Endothelial cell of umbilical vein (primary cell): ENCODE data around the gene PPFIBP1. TPM values are rescaled to one million over a fixed set of nuclear protein-coding genes. Genes with fewer than 3 reads are reported as not detected.
"Not testable (repeated sequence)": the region's sequence is repeated elsewhere in the genome, so short reads cannot be mapped to it uniquely, and the experiment has no call there.

Source experiments
- BruUV-seq: library from RNA; stranded (reverse); fragments of 400-500 nt; replicated peaks from 2 replicates; lab custom pipeline; 2021; lab: Mats Ljungman, UMichigan
- CTCF ChIA-PET: fragments of 300-600, 350-600 bp; sonication (Branson Sonifier 250); formaldehyde crosslinking; loops from one replicate; lab custom pipeline; 2021; ENCODE audit warnings: antibody characterized with exemption, inconsistent platforms; lab: Charles Lee
- POLR2A ChIA-PET: fragments of 300-600, 350-600 bp; sonication (Branson Sonifier 250); formaldehyde crosslinking; loops from one replicate; lab custom pipeline; 2021; ENCODE audit warnings: antibody characterized with exemption, inconsistent platforms; lab: Charles Lee
- DNase-seq: peaks from one replicate; pipeline ENCODE4 v3.0.0-alpha.2; 2011; ENCODE audit warnings: low read depth, low spot score
- FAIRE-seq: peaks from 2 replicates; lab custom pipeline; 2011; peaks lifted over from hg19 to GRCh38; lab: Jason Lieb, UNC
- H2AFZ ChIP-seq: 2 replicates; pipeline ENCODE4 v1.6.0; 2012; ENCODE audit warnings: low read depth, low read length, control low read depth, inconsistent platforms
- H3K27ac ChIP-seq: 2 replicates; pipeline ENCODE4 v1.5.1; 2011; ENCODE audit warnings: low read depth, mild to moderate bottlenecking, control low read depth, low read length, moderate library complexity; ENCODE audit not compliant: insufficient read depth
- H3K27me3 ChIP-seq, 2 experiments: 2 replicates each; pipeline versions ENCODE4 v1.6.0 to v1.6.1; 2011; ENCODE audit warnings: low read length in 2 of 2, mixed read lengths in 1 of 2; ENCODE audit not compliant: control insufficient read depth in 2 of 2, insufficient read depth in 2 of 2
- H3K36me3 ChIP-seq, 2 experiments: 2 replicates in 1 of 2; 3 replicates in 1 of 2; pipeline ENCODE4 v1.5.1; 2011; ENCODE audit warnings: low read length in 2 of 2, mild to moderate bottlenecking in 1 of 2, moderate library complexity in 1 of 2; ENCODE audit not compliant: control insufficient read depth in 2 of 2, insufficient read depth in 2 of 2; ENCODE audit errors: extremely low read depth in 1 of 2
- H3K4me1 ChIP-seq: 3 replicates; pipeline ENCODE4 v1.5.1; 2011; ENCODE audit warnings: mild to moderate bottlenecking, low read length; ENCODE audit not compliant: control insufficient read depth, insufficient read depth; ENCODE audit errors: extremely low read depth
- H3K4me2 ChIP-seq: 2 replicates; pipeline ENCODE4 v1.6.1; 2011; ENCODE audit warnings: low read length, control low read depth, mixed read lengths; ENCODE audit not compliant: insufficient read depth
- H3K4me3 ChIP-seq, 3 experiments: fragments of 200-600 bp in 1 of 3; sonication (generic), shearing (Covaris generic) in 1 of 3; replicated peaks in 1 of 3; 2 replicates each; pipeline ENCODE4 v1.5.1; 2011 to 2016; ENCODE audit warnings: control low read depth in 3 of 3, low read length in 3 of 3, mild to moderate bottlenecking in 2 of 3, inconsistent platforms in 1 of 3, low read depth in 1 of 3, moderate library complexity in 1 of 3; ENCODE audit not compliant: insufficient read depth in 1 of 3
- H3K79me2 ChIP-seq: 2 replicates; pipeline ENCODE4 v1.6.0; 2012; ENCODE audit warnings: low read length, inconsistent platforms; ENCODE audit not compliant: control insufficient read depth, insufficient read depth
- H3K9ac ChIP-seq: replicated peaks from 2 replicates; pipeline ENCODE3; 2011; ENCODE audit warnings: low read length, control low read depth; ENCODE audit not compliant: insufficient read depth; ENCODE audit errors: extremely low read depth
- H3K9me1 ChIP-seq: replicated peaks from 3 replicates; pipeline ENCODE4 v1.6.0; 2011; ENCODE audit warnings: mild to moderate bottlenecking, low read length; ENCODE audit not compliant: control insufficient read depth, insufficient read depth; ENCODE audit errors: extremely low read depth
- H3K9me3 ChIP-seq: replicated peaks from 2 replicates; pipeline ENCODE4 v1.5.1; 2012; ENCODE audit warnings: low read length, inconsistent platforms; ENCODE audit not compliant: control insufficient read depth, insufficient read depth
- H4K20me1 ChIP-seq: replicated peaks from 2 replicates; pipeline ENCODE3; 2011; ENCODE audit warnings: mild to moderate bottlenecking, low read length; ENCODE audit not compliant: control insufficient read depth, insufficient read depth; ENCODE audit errors: extremely low read depth
- EZH2 ChIP-seq: IDR thresholded peaks from 2 replicates; pipeline ENCODE4 v1.6.1; 2012; ENCODE audit warnings: borderline replicate concordance, low read depth, mild to moderate bottlenecking, moderate library complexity, low read length, inconsistent platforms; ENCODE audit not compliant: severe bottlenecking
- GATA2 ChIP-seq: IDR thresholded peaks from 2 replicates; pipeline ENCODE4 v1.7.0; 2011; ENCODE audit warnings: low read depth, mild to moderate bottlenecking, moderate library complexity, mixed read lengths, low read length; ENCODE audit not compliant: insufficient read length, insufficient read depth
- POLR2A ChIP-seq: IDR thresholded peaks from 2 replicates; pipeline ENCODE4 v1.6.1; 2012; ENCODE audit warnings: low read depth, mild to moderate bottlenecking, control low read depth, low read length
- dilution Hi-C: fragments of 300-500 bp; cut with MboI; formaldehyde crosslinking; loops from one replicate; pipeline ENCODE4 v1.15.0; 2019; ENCODE audit warnings: low sequenced_read_pairs; ENCODE audit not compliant: extremely low pct_ligation_motif_present
- intact Hi-C: fragments of 100-400 bp; cut with micrococcal nuclease; formaldehyde crosslinking; loops from one replicate; pipeline ENCODE4 v1.10.0; 2022
- polyA plus RNA-seq, 4 experiments: library from polyadenylated mRNA; depleted of rRNA in 3 of 4; stranded (reverse) in 3 of 4; unstranded in 1 of 4; fragments of >200 nt; gene quantifications; 2 replicates each; pipeline versions ENCODE4 v1.2.1 to v1.2.3, GENCODE V29; 2011 to 2012; ENCODE audit warnings: missing spikeins in 1 of 4
- total RNA-seq: library from RNA; stranded (reverse); gene quantifications from 2 replicates; pipeline ENCODE4 v1.2.3, GENCODE V29; 2021
- TF ChIP-seq, protein P1 (sequence below), 2 donors: IDR thresholded peaks; 1 replicate in 1 of 2; 2 replicates in 1 of 2; pipeline ENCODE4 v1.5.1; 2011; ENCODE audit warnings: low read length in 2 of 2, mild to moderate bottlenecking in 2 of 2, moderate library complexity in 2 of 2, control low read depth in 1 of 2, inconsistent platforms in 1 of 2, low read depth in 1 of 2; ENCODE audit not compliant: insufficient read depth in 1 of 2; ENCODE audit errors: extremely low read depth in 1 of 2

Gene PPFIBP1
- total and polyA plus RNA-seq, 2 donors (not counting 3 experiments of a cell fraction or from before 2014, with no cell fraction given): 45.5 to 154 TPM

DNA sequence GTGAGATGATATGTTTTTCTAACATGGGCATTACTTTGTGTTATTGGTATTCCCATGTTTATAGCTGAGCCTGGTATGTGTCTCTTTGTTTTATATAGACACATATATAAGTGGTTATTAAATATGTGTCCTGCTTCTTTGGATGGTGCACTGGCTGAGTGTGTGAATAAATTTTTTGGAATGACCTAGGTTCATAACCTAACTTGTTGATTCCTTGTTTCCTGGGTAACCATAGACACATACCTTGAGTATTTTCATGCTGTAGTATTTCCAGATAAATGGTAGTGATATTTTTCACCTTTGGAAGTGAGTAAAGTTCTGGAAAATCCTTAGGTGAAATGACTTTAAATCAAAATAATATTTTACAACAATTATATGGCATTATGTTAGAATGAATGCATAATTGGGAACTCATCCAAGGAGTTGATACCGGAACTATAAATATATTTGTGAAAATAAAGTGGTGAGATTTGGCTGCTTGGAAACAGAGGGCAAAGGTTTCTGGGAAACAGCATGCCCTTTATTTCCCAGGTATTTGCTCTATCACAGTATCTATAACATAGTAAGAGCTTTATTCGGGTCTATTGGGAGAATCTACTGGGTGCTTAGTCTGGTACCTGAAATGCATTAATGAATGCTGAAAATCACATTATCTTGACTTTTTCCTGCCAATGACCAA, 107.9 kb downstream of the PPFIBP1 start:
- Histone ChIP-seq H3K36me3 (peaks cover 2 to 6% of the 10 kb centered on the region in 2 experiments), H3K4me2 (no peak overlapping the region), H4K20me1 (no peaks in the 10 kb centered on the region), H2AFZ (no peak overlapping the region), H3K9me3 (no peaks in the 10 kb centered on the region), H3K9me1 (no peaks in the 10 kb centered on the region), H3K27ac (no peak overlapping the region), H3K27me3 (no peaks in the 10 kb centered on the region), H3K4me3 (no peak overlapping the region), H3K79me2 (peaks cover 37% of the 10 kb centered on the region), H3K9ac (no peak overlapping the region), H3K4me1 (peaks cover 48% of the 10 kb centered on the region)
- dilution Hi-C loops: no loop called here
- DNase-seq (no peak), FAIRE-seq (no peak)
- no TSS peak for BruUV-seq
- ChIA-PET POLR2A (no interaction called here), CTCF (no interaction called here)
- TF ChIP-seq EZH2: no peak
- intact Hi-C loops: loop anchor here (2.0 kb wide), 1 partner anchor 57 kb away; no protein-coding TSS in a partner anchor

DNA sequence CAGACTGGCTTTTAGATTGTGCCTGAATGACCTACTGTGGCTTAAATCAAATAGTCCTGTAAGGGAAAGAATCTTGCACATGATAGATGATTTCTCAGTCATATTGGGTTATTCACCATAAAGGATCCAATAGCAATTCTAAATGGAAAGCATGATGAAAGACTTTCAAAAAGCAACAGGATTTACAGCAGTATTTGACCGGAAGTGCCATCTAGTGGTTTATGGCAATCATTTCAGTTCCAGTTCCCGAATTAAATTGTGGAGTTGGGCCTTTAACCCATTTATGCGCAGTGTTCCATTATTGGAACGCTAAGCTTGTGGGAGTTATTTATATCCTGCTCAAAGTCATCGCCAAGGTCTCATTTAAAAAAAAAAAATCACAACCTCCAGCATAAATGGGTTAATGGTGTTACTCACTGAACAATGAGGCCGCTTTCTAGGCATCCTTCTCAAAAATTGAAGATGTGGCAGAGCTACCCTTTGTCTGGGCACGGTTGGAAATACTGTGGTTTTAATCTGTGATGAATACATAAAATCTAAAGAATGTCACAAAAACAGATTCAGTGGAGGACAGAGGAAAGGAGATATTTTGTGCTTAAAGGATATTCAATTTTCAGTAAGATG, 111.5 kb downstream of the PPFIBP1 start:
- no peaks in the 10 kb centered on the region for H3K27me3 ChIP-seq
- H3K36me3 ChIP-seq: peaks cover 2 to 5% of the 10 kb centered on the region in 2 experiments
- peaks cover 31% of the 10 kb centered on the region for H3K79me2 ChIP-seq
- H3K9me1 ChIP-seq: no peaks in the 10 kb centered on the region
- intact Hi-C loops (loop anchor here (1.0 kb wide), 2 partner anchors 111 to 200 kb away; partner anchors contain the start of gene PPFIBP1), dilution Hi-C loops (no loop called here)
- FAIRE-seq (peak; percentile 74), DNase-seq (peak; percentile 61)
- ChIA-PET CTCF (interaction anchor here (1.1 to 1.5 kb wide), 4 partner anchors 12 to 211 kb away, joined by 3 to 4 read pairs (median 3); no protein-coding TSS in a partner anchor), POLR2A (no interaction called here)
- H4K20me1 ChIP-seq: no peaks in the 10 kb centered on the region
- BruUV-seq: no TSS peak
- TF ChIP-seq, protein P1, sequence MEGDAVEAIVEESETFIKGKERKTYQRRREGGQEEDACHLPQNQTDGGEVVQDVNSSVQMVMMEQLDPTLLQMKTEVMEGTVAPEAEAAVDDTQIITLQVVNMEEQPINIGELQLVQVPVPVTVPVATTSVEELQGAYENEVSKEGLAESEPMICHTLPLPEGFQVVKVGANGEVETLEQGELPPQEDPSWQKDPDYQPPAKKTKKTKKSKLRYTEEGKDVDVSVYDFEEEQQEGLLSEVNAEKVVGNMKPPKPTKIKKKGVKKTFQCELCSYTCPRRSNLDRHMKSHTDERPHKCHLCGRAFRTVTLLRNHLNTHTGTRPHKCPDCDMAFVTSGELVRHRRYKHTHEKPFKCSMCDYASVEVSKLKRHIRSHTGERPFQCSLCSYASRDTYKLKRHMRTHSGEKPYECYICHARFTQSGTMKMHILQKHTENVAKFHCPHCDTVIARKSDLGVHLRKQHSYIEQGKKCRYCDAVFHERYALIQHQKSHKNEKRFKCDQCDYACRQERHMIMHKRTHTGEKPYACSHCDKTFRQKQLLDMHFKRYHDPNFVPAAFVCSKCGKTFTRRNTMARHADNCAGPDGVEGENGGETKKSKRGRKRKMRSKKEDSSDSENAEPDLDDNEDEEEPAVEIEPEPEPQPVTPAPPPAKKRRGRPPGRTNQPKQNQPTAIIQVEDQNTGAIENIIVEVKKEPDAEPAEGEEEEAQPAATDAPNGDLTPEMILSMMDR (IDR thresholded peaks at IDR 0.05; ENCODE audit: extremely low read depth in 1 of 2, insufficient read depth in 1 of 2, low read depth in 1 of 2, low read length in 2 of 2): peak; percentile 28 to 39
- TF ChIP-seq POLR2A: no peak
- TF ChIP-seq GATA2: no peak
- no peak overlapping the region for H2AFZ ChIP-seq
- H3K4me1 ChIP-seq: peaks cover 19% of the 10 kb centered on the region
- no peaks in the 10 kb centered on the region for H3K9me3 ChIP-seq
- no peak overlapping the region for H3K4me3 ChIP-seq
- no peak overlapping the region for H3K9ac ChIP-seq
- H3K4me2 ChIP-seq: no peak overlapping the region
- no peak overlapping the region for H3K27ac ChIP-seq

DNA sequence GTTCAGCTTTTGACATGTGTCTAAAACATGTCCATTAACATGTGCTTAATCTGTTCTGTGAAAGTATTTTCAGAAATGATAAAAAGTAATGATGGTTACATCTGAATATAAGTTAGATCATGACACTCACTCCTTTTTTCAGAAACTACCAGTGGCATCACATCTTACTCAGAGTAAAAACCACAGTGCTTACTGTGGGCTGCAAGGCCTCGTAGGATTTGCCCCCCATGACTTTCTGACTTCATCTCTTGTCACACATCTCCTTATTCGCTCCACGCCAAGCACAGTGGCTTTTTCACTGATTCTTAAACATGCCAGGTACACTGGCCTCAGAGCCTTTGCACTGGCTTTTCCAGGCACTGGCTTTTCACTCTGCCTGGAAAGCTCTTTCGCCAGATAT, 112.6 kb downstream of the PPFIBP1 start:
- intact Hi-C loops, H3K9me1 ChIP-seq, DNase-seq, H3K9me3 ChIP-seq, POLR2A ChIA-PET, H3K36me3 ChIP-seq, dilution Hi-C loops, H2AFZ ChIP-seq, H3K27ac ChIP-seq, H4K20me1 ChIP-seq, BruUV-seq, H3K4me3 ChIP-seq, H3K4me2 ChIP-seq, H3K9ac ChIP-seq, H3K27me3 ChIP-seq, FAIRE-seq: not testable (repeated sequence)
- Histone ChIP-seq H3K79me2 (peaks cover 22% of the 10 kb centered on the region), H3K4me1 (peaks cover 14% of the 10 kb centered on the region)
- CTCF ChIA-PET: interaction anchor here (1.1 kb wide), 1 partner anchor 212 kb away, joined by 3 read pairs; no protein-coding TSS in a partner anchor
